ENCODE data around the gene HSPG2. TPM values are rescaled to one million over a fixed set of nuclear protein-coding genes. Genes with fewer than 3 reads are reported as not detected.
A peak's percentile ranks its signal among the peaks of the same experiment; 100 is the strongest.

Gene HSPG2
- total RNA-seq, 1 experiment from 2014 or later, result 58.9 TPM

DNA sequence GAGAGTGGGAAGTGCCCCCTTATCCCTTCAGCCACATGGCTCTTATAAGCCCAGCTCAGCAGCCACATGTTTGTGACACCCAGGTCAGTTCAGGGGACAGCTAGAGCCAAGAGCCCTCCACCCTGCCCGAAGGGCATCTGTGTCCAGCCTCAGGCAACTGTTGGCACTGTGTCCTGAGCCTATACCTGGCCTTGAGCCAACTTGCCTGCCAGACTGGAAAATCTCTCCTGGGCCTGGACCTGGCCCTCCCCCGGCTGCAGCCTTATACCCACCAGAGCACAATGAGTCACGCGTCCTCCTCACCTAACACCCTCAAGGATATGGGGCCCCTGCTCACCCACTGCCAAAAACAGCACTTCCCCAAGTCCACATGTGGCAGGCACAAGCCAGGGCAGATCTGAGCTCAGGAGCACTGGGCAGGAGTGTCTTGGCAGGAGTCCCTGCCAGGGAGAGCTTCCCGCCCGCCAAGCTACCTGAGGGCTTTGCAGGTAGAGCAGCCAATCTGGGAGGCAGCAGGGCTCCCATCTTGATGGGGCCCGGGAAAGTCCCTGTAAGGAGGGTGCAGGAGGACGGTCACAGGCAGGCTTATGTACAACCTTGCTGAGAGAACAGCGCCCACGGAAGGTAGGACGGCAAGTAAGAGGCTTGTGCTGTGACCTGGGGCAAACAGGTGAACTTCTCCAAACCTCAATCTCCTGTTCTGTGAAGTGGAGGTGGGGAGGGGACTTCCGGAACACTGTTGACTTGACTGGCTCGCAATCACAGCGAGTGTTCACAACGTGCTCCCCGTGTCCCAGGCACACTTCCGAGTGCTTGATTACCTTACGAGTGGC, 19.8 kb upstream of the HSPG2 start:
- POLR2A ChIA-PET, result interaction anchor here (0.6 to 9.8 kb wide), 21 partner anchors 12 to 633 kb away, joined by 3 to 219 read pairs (median 4); partner anchors contain the start of genes CDC42, HSPG2 and USP48
- CTCF ChIA-PET, result interaction anchor here (0.6 to 2.8 kb wide), 12 partner anchors 10 to 459 kb away, joined by 3 to 22 read pairs (median 4); partner anchors contain the start of gene HSPG2

DNA sequence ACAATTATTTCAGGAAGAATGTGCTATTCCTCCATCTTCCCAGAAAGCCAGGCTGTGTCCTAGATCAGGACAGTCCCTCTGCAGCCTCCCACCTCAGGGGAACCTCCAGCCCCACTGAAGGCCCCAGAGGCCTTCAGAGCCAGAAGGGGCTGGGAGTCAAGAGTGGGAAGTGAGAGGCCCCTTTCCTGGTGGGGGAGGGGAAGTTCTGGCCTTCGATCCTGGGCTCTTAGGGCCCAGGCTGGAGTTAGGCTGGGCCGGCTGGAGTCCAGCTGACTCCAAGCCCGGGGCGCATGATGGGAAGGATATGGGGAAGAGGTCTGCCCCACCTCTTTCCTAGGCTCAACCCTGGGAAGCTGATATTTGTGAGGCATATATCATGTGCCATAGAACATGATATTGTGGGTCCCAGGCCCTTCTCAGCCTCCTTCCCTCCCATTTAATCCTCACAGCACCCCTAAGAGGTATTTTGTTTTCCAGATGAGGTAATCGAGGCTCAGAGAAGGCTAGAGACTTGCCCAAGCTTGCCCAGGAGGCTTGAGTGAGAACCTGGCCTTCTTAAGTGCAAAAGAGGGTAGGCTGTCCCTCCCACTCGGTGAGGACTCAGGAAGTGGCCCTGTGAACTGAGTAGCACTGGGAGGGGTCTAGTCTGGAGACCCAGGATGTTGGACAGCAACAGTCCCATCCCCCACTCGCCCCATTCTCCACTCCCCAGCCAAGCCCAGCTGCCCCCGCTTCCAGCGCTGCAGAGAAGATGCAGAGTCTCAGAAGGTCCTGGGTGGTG, 18.6 kb upstream of the HSPG2 start:
- BruUV-seq (replicated peaks), result no TSS peak
- peak overlapping the region; percentile 42 for H3K27ac Mint-ChIP-seq (ENCODE audit: low read depth, unreplicated experiment)

More for the DNA sequence above, 19.8 kb upstream of the HSPG2 start:
- H3K27me3 Mint-ChIP-seq (ENCODE audit: insufficient read depth, unreplicated experiment), result no peaks in the 10 kb centered on the region
- no TSS peak for BruUV-seq (replicated peaks)
- H3K4me3 Mint-ChIP-seq (ENCODE audit: unreplicated experiment), result peak overlapping the region; percentile 63
- peak overlapping the region; percentile 83 for H3K27ac Mint-ChIP-seq (ENCODE audit: low read depth, unreplicated experiment)
- intact Hi-C loops (cut with micrococcal nuclease), result loop anchor here (10.0 kb wide), 1 partner anchor 92 kb away; no protein-coding TSS in a partner anchor
- no peaks in the 10 kb centered on the region for H3K36me3 Mint-ChIP-seq (ENCODE audit: insufficient read depth, unreplicated experiment)
- peaks cover 18% of the 10 kb centered on the region for H3K4me1 Mint-ChIP-seq (ENCODE audit: insufficient read depth, unreplicated experiment)
- peak; percentile 99 for DNase-seq (ENCODE audit: unreplicated experiment)
- no peak for TF ChIP-seq CTCF (IDR thresholded peaks at IDR 0.05; ENCODE audit: unreplicated experiment)
- H3K9me3 Mint-ChIP-seq (ENCODE audit: unreplicated experiment), result no peaks in the 10 kb centered on the region

DNA sequence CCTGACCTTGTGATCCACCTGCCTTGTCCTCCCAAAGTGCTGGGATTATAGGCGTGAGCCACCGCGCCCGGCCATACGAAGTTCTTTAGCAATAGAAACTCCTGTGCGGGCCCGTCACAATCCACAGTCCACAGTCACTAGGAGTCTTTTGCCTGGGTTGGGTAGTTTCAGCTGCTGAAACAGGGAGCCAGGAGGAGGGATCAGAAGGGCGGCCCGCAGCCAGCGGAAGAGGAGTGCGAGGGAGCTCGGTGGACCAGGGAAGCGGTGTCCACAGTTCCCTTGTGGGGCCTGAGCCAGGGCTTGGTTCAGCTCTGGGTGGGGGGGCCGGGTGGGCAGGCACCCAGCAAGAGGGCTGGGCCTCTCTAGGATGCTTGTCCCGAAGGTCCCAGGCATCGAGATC, 17.9 kb upstream of the HSPG2 start:
- H3K4me3 Mint-ChIP-seq (ENCODE audit: unreplicated experiment), result no peak overlapping the region
- H3K27ac Mint-ChIP-seq (ENCODE audit: low read depth, unreplicated experiment), result no peak overlapping the region
- intact Hi-C loops (cut with micrococcal nuclease), result loop anchor here (10.0 kb wide), 1 partner anchor 90 kb away; no protein-coding TSS in a partner anchor
- TF ChIP-seq CTCF (IDR thresholded peaks at IDR 0.05; ENCODE audit: unreplicated experiment), result no peak
- H3K27me3 Mint-ChIP-seq (ENCODE audit: insufficient read depth, unreplicated experiment), result no peaks in the 10 kb centered on the region
- H3K9me3 Mint-ChIP-seq (ENCODE audit: unreplicated experiment), result no peaks in the 10 kb centered on the region
- DNase-seq (ENCODE audit: unreplicated experiment), result no peak
- CTCF ChIA-PET, result interaction anchor here (2.8 kb wide), 1 partner anchor 16 kb away, joined by 22 read pairs; the partner anchor contains the start of gene HSPG2
- BruUV-seq (replicated peaks), result no TSS peak
- POLR2A ChIA-PET, result interaction anchor here (0.6 to 9.8 kb wide), 7 partner anchors 10 to 190 kb away, joined by 3 to 219 read pairs (median 13); partner anchors contain the start of genes CDC42, HSPG2 and USP48
- H3K36me3 Mint-ChIP-seq (ENCODE audit: insufficient read depth, unreplicated experiment), result no peaks in the 10 kb centered on the region
- H3K4me1 Mint-ChIP-seq (ENCODE audit: insufficient read depth, unreplicated experiment), result peaks cover 18% of the 10 kb centered on the region

More for the DNA sequence above, 18.6 kb upstream of the HSPG2 start:
- no peak for TF ChIP-seq CTCF (IDR thresholded peaks at IDR 0.05; ENCODE audit: unreplicated experiment)
- Mint-ChIP-seq H3K9me3 (ENCODE audit: unreplicated experiment) (no peaks in the 10 kb centered on the region), H3K36me3 (ENCODE audit: insufficient read depth, unreplicated experiment) (no peaks in the 10 kb centered on the region), H3K27me3 (ENCODE audit: insufficient read depth, unreplicated experiment) (no peaks in the 10 kb centered on the region), H3K4me1 (ENCODE audit: insufficient read depth, unreplicated experiment) (peaks cover 18% of the 10 kb centered on the region), H3K4me3 (ENCODE audit: unreplicated experiment) (peak overlapping the region; percentile 63)
- intact Hi-C loops (cut with micrococcal nuclease), result loop anchor here (10.0 kb wide), 1 partner anchor 91 kb away; no protein-coding TSS in a partner anchor
- ChIA-PET CTCF (interaction anchor here (0.5 to 2.8 kb wide), 5 partner anchors 8 to 84 kb away, joined by 3 to 22 read pairs (median 7); partner anchors contain the start of gene HSPG2), POLR2A (interaction anchor here (0.7 to 9.8 kb wide), 12 partner anchors 10 to 1064 kb away, joined by 3 to 219 read pairs (median 4); partner anchors contain the start of genes CDC42, HSPG2, KDM1A and USP48)
- peak; percentile 84 for DNase-seq (ENCODE audit: unreplicated experiment)

Measured in MCF 10A (cell line).